HK-2 (cell line): Measurements from ENCODE around the gene TLCD4.
A peak's percentile ranks its signal among the peaks of the same experiment; 100 is the strongest.
"Not testable (repeated sequence)": the region's sequence is repeated elsewhere in the genome, so short reads cannot be mapped to it uniquely, and the experiment has no call there.

ENCODE experiments used
- DNase-seq: peaks from one replicate; pipeline ENCODE4 v3.0.0-alpha.2; 2018; ENCODE audit not compliant: unreplicated experiment

The TLCD4 gene, protein sequence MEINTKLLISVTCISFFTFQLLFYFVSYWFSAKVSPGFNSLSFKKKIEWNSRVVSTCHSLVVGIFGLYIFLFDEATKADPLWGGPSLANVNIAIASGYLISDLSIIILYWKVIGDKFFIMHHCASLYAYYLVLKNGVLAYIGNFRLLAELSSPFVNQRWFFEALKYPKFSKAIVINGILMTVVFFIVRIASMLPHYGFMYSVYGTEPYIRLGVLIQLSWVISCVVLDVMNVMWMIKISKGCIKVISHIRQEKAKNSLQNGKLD

DNA sequence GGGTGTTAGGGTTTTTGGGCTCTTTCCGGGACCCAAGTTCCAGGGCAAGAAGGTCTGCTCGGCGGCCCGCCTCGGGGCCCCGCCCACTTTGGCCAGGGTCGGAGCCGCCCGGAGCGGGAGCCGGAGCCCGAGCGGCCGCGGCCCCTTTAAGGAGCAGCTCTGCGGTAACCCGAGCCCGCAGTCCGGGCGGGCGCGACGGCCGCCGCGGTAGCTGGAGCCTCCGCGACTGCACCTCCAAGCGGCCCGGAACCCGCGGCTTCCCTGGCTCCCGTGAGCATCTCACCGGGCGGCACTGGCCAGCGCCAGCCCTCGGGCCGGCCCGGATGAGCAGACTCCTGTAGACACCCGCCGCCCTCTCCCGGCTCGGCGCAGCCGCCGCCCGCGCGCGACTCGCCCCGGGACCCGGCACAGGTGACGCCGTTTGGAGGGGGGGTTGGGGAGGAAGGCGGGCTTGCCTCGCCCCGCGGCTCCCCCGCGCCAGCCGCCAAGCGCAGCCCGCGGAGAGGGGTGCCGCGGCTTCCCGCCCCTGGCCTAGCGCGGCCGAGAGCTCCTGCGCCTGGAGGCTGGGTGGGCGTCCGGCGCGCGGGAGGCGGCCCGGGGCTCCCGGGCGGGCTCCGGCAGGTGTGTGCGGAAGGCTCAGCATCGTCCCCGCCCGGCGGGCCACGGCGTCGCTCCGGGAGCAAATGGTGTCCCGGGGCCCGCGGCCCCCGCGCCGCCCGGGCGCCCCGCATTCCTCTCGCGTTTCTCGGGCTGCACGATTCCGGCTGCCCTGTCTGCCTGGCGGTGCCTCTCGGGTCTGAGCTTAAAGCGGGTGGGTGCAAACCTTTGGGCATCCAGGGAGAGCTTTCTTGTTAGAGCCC, at the start of gene TLCD4:
Gene TLCD4, plus strand, starts transcription at position 149 of the 860 bp plus-strand sequence. CDS start 26,547 bp downstream, outside the sequence.
- DNase-seq: peak; percentile 67

DNA sequence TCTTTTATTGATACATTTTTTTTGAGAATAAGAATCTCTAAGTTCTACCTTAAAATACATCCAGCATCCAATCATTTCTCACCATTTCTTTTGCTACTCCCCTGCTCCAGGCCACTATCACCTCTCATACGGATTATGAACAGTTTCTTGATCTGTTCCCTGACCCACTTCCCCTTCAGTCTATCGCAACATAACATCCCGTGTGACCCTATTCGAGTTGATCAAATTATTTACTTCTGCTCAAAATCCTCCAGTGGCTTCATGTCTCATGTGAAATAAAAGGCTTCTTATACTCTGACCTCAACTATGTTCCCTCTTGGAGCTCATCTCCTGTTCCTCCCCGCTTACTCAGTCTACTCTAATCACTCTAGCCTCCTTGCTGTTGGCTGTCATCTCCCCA, 49.6 kb upstream of the TLCD4 start:
- no peak for DNase-seq

DNA sequence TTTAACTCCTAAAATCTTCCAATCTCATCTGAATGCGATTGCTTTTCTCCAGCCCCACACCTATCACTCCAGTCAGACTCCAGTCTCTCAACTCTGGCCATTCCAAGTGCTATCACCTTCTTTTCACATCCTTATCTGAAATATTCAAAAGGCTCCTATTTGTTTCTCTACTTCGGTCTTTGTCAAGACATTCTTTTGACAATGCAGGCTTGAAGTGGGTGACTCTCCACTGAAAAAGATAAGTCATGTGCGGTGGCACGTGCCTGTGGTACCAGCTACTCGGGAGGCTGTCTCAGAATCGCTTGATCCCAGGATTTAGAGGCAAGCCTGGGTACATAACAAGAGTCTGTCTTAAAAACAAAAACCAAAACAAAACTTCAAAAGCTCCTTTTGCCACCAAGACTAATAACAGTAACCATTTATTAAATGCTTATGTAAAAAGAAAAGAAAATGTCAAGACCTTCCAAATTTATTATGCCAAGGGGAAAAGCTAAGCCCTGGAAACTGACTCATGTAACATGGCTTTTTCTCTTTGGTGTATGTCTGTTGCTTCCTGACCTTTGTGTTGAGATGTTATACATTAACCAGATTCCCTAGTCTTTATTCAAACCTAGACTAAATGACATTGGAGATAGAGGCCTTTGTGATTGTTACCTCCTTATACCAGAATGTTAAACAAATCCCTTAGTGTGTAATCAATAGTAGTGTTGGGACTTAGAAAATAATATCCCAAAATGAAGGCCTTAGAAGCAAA, 48.0 kb upstream of the TLCD4 start:
- DNase-seq: peak; percentile 19

DNA sequence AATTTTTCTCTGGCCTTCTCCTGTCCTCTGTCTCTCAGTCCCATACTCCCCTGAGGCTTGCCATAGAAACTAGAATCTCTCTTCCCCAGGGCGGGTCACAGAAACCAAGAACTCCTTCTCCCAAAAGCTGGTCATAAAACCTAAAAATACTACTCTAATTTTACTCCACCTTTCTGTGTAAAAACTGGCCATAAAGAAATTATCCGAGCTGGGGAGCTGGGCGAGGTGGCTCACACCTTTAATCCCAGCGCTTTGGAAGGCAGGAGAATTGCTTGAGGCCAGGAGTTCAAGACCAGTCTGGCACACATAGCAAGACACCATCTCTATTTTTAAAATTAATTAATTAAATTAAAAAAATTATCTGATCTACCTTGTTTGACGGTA, 47.5 kb upstream of the TLCD4 start:
- no peak for DNase-seq

DNA sequence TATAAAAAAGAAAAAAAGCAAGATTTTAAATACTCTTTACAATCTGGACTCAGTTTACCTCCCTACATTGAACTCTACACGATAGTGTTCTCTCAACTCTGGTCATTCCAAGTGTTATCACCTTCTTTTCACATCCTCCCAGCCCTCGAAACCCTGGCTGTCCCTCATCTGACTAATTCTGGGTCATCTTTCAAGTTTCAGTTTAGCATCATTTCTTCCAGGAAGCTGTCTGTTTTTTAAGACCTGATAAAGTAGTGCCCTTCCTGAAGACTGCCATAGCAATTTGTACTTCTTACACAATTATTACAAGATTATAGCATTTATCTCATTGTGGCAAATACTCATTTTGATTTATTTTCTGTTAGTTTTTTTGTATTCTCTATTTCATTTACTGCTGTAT, 45.6 kb upstream of the TLCD4 start:
- DNase-seq: no peak

DNA sequence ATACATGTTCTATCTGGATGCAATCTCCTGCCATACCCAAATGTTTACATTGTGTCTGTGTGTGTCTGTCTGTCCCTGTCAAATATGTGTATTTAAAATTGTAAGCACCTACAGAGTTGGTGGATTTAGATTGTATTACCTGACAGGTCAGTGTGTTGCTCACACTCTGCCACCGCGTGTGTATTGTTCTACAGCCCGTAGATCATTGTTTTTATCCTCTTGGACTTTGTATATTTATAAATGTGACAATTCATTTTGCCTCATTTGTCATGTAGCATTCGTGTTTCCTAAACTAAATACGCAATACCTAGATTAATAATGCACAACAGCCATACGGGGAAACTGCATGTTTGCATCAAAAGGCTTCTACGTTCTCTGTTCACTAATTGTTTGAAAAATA, 45.0 kb upstream of the TLCD4 start:
- no peak for DNase-seq

DNA sequence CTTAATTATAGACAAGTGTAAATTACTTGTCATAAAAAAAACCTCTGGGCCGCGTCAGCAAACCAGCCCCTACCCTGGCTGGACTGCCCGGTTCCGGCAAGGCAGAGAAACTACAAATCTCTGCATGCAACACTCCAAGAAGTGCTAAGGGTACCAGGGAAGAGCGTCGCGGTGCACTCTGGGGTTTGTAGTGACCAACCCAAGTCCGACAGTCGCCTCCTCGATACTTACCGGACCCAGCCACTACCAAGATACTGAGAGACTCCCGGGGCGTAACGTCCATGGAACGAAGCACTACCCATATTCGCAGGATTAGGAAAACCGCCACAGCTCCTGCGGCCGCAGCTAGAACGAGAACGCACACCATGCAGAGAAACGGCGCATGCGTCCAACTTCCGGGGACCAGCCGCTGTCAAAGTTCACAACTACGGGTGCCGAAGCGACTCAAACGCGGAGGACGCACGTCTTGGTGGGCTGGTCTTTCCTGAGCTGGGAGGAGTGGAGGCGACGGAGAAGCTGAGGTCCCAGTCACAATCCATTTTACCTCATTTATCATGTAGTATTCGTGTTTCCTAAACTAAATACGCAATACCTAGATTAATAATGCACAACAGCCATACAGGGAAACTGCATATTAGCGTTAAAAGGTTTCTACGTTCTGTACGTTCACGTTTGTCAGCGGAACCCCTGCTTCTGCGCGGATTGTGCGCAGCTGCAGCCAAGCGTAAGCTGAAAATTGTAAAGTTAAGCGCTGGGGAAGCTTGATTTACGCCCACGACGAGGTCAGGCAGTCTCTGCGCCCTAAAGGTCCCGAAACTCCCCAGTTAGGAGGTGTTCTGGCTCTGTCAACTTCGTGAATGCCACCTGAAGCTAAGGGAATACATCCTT, 44.4 kb upstream of the TLCD4 start, which contains the start of gene ALG14:
Gene ALG14, minus strand, starts transcription at position 420 of the 888 bp plus-strand sequence. Its CDS starts 53 bp downstream, at position 367.
- peak; percentile 93 for DNase-seq

DNA sequence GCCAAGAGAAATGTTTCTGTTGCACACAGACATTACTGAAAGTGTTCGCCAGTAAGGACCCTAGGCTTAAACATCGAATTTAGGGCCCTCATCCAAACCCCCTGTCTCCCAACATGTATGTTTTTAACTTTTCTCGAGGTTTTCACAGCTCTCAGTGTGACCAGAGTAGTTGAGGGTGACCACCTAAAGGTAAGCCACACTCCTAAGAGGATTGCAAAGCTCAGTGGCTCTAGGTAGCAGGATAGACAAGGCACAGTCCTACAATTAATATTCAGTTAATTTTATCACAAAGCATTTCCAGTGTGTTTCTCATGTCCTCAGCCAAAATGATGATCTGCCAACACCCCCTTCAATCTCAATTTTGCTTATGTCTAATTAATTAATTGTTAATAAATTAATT, 43.7 kb upstream of the TLCD4 start:
- no peak for DNase-seq

DNA sequence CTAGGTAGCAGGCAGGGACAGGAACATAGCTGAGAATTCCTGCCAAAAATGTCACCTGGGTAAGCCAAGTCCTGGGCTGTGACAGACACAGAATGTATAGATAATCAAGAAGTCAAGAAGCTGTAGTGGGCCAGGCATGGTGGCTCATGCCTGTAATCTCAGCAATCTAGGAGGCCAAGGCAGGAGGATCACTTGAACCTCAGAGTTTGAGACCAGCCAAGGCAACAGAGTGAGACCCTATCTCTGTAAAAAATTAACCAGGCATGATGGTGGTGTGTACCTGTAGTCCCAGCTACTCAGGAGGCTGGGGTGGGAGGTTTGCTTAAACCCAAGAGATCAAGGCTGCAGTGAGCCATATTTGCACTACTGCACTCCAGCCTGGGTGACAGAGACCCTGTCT, 41.1 kb upstream of the TLCD4 start:
- DNase-seq: no peak

DNA sequence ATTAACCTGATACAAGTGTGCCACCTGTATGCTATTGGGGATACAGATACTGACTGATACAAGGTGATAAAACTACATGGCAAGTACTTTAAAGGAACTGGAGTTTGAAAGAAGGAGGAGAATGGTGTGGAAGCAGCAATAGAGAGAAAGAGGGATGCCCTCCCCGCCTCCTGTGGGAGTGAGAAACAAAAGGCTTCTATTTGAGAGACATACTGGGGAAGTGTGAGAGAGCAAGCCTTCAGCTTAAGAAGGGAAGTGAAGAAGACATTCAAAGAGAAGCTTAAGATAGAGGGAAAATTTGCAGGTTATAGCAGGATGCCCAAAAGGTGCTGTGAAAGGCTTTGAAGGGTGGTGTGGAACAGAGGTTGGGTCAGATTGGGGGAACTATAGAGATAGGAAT, 36.7 kb upstream of the TLCD4 start:
- DNase-seq: no peak

DNA sequence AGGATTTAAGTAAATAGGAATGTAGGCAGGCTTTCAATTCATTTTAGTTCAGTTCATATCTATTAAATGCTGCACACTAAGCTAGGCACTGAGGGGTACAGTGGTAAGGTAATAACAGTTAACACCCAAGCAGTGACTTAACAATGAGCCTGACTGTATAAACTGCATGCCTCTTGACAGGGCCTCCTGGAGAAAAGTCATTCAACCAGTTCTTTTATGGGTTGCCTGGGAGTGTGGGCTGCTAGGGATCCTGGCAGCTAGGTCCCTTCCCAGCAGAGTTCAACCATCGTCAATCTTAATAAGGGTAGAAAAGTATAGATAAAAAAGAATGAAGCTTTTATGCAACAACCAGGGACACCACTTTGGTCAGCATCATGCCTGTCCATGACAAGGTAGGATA, 36.3 kb upstream of the TLCD4 start:
- DNase-seq: no peak

DNA sequence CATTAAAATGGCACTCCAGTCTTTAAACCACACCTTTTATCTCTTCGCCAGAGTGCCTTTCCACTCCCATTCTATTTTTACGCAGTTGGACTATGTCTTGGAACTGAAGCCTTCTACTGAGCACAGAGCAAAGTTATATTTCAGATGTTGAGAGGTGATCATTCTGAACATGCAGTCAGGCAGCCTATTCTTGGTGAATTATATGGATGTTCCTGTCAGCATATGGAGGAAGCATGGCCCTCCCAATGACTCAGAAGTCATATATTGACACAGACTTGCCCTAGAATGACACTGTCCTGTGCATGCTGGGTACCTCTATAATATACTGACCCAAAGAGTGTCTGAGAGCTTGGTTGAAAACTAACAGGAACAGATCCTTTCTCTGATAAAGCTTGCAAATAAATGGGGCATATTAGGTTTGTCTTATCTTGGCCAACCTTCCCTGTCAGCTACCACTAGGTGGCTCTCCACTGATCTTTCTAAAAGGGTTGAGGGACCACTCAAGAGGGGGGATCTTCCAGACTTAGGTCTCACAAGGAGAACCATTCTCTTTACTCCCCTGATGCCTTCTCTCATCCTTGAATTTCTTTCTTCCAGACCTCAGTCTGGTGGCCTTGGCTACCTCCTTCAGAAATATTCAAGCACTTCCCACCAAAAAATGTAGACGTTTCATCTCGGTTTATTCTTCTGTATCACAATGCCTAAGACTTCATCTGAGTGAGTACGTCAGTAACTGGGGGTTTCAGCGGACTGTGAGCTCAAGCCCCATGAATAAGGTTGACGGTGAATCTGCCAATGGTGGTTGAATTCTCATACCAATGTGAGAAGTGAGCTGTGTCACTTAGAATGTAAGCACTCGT, 32.6 kb upstream of the TLCD4 start:
- no peak for DNase-seq

DNA sequence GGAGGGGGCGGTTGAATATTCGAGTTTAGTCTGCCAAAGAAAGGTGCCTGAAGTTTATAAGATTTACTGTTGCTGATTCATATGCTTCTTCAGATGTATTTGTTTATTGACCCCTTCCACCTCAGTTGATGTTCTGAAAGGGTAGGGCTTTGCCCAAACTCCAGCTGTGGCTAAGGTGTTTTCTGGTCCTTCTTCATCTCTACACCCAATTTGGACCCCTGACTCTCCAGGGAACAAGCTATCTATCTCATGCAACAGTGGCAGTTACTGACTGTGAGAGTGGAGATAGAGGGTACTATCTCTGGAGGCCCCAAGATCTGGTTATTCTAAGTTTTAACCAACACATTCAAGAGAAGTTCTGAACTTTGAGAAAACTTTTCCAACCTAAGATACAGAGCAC, 31.8 kb upstream of the TLCD4 start:
- DNase-seq: no peak

DNA sequence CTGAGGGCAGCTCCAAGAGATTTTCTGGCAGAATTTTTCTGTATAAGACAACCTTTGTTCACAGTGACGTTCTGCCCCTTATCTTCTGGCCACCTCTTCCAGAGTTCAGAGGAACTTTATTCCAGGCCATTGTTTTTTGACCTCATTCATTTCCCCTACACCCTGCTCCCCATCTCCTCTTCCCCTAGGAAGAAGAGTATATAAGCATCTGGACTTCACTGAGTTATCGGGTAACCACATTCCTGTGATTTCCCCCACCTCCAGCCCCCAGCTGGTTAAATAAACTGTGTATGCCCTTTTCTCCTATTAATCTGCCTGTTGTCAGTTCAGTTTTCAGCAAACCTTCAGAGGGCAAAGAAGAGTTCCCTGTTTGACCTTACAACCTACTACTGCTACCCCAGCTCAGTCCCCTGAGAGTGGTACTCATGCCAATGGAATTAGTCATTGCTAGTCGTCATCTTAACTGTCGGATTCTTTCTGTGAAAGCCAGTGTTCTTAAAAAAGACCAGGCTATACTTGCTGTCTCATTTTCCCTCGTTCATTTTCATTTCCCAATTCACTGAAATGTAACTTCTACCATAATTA, 30.1 kb upstream of the TLCD4 start:
- peak; percentile 49 for DNase-seq

DNA sequence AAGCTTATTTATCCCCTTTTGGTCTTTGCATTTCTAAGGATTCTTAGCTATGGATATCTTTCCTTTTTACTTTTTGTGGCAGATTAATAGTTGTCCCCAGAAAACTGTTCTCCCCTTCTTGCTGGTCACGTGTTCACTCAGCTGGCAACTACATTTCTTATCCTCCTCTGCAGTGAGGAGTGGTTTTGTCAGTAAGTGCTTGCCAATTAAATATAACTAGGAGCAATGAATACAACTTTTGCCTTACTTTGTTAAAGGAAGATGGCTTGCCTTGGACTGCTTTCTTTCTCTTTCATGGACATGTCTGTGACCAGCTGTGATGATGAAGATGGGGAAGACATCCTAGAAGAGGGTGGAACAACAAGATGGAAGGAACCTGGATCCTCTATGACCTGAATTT, 28.9 kb upstream of the TLCD4 start:
- DNase-seq: no peak

DNA sequence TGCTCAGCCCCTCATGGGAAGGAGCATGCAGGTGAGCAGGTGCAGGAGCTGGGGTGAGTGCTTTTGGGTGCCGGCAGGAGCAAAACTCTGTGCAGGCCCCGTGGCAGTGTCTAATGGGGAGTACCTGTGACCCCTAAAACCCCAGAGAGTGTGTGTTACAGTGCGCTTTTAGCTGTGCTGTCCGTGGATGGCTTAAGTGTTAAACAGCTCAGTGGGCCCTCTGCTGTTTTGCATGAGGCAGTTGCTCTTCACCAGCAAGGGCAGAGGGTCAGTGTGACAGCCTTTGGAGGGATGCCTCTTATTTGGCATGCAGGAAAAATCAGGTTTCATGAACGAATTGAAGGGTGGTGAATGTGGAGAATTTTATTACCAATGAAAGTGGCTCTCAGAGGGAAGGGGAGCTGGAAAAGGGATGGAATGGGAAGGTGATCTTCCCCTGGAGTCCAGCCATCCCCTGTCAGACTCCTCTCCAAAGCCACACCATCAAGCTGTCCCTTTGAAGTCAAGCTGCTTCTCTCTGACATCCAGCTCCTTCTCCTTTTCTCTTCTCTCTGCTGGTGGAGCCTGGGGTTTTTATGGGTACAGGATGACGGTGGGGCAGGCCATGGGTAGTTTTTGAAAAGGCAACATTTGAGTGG, 27.4 kb upstream of the TLCD4 start:
- DNase-seq: no peak

DNA sequence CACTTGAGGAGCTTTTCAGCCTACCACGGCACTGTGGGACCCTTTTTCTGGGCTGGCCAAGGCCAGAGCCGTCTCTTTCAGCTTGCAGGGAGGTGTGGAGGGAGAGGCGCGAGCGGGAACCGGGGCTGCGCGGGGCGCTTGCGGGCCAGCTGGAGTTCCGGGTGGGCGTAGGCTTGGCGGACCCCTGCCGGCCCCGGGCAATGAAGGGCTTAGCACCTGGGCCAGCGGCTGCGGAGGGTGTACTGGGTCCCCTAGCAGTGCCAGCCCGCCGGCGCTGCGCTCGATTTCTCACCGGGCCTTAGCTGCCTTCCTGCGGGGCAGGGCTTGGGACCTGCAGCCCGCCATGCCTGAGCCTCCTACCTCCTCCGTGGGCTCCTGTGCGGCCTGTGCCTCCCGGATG, 25.9 kb upstream of the TLCD4 start:
- not testable (repeated sequence) for DNase-seq

DNA sequence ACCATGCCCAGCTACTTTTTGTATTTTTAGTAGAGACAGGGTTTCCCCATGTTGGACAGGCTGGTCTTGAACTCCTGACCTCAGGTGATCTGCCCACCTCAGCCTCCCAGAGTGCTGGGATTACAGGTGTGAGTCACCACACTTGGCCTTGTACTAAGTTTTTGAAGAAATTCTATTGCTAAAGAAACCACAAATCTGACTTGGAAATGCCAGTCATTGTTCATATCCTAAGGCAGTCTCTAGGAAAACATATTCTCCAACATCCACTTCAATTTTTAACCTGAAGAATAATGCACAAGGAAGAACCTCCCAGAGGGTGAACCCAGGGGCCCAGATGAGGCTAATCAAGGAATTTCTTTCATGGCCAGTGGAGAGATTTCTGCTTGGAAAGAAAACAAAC, 24.3 kb upstream of the TLCD4 start:
- not testable (repeated sequence) for DNase-seq

DNA sequence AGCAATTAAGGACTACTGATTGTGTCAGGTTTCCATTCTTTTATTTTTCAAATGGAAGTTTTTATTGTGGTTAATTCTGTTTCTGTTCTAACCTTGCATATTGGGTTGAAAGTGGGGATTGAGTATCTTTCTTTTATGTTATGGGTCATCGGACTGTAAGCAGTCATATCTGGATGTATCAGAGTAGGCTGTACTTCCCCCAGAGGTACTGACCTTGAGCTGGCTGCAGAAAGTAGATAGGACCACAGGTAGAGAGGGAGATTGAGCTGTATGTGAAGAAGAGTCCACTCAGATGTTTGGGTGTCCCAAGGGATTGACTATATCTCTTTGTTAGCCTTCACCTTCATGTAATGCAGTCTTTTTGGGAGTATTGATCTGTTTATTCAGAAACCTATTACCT, 23.9 kb upstream of the TLCD4 start:
- no peak for DNase-seq

DNA sequence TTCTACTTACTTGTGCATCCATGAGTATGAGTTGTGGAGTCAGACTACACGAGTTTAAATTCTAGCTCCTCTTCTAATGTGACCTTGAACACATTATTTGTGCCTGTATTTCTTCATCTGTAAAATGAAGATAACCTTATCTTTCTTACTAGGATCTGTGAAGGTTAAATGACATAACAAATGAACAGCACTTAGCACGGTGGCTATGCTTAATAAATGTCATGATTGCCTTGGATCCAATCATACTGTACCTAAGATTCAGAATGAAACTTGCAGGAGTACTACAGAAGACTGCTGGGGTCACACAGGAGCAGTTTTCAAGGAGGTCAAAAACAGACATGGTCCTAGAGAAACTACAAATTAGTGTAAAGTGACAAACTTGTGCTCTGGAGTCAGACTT, 22.2 kb upstream of the TLCD4 start:
- DNase-seq: no peak
